NB4 (cell line): ENCODE data around the gene ESRRG.

Experiments
- DNase-seq: peaks from one replicate; pipeline ENCODE4 v3.0.0; 2010; ENCODE audit warnings: low read depth
- H3K4me3 ChIP-seq: one replicate; pipeline ENCODE4 v1.5.1; 2011; ENCODE audit warnings: mild to moderate bottlenecking, low read depth, low read length, moderate library complexity
- MYC ChIP-seq: IDR thresholded peaks from 2 replicates; pipeline ENCODE4 v1.6.1; 2011; ENCODE audit warnings: low read depth, low read length
- POLR2A ChIP-seq: IDR thresholded peaks from 2 replicates; pipeline ENCODE4 v1.6.1; 2011; ENCODE audit warnings: mild to moderate bottlenecking; ENCODE audit not compliant: insufficient read length; ENCODE audit errors: extremely low read depth
- TF ChIP-seq, protein P1 (sequence below): IDR thresholded peaks from 2 replicates; pipeline ENCODE4 v1.6.1; 2011; ENCODE audit warnings: low read depth, low read length
- TF ChIP-seq, protein P2 (sequence below): IDR thresholded peaks from one replicate; pipeline ENCODE4 v1.5.1; 2012; ENCODE audit warnings: low read depth, low read length

The ESRRG gene

GRCh38 chr1:216485042-216485441, 238.2 kb downstream of the ESRRG start:
- TF ChIP-seq, protein P1, sequence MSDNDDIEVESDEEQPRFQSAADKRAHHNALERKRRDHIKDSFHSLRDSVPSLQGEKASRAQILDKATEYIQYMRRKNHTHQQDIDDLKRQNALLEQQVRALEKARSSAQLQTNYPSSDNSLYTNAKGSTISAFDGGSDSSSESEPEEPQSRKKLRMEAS, result no peak
- DNase-seq, result no peak

DNA sequence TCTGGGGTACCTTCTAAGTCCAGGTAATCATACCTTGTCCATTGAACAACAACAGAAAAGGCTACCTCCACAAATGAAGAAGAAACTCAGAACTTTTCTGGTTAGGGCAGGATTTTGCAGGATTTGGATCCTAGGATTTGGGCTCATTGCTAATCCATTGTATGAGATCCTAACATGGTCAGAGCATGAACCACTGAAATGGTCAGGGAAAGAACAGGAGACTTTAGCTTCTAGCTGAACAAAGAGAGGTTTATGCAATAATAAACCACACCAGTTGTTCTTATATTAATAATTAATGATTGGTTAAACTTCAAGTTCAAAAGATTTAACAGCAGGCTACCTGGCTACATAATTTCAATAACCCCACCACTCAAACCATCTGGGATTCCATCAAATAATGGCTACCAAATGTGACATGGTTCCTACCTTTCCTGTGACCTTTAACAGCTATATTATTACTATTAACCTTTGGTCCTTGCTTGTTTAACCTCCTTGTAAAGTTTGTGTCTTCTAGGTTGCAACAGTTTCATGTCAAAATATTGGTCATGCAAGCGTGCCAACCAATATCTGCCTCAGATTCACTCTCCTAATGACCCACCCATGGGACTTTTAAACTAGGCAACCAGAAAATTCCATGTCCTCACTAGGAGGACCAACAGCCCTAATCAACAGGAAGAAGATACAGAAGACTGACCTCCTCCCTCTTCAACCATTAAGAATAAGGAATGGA, 239.4 kb downstream of the ESRRG start:
- H3K4me3 ChIP-seq, result no peak overlapping the region
- TF ChIP-seq, protein P2, sequence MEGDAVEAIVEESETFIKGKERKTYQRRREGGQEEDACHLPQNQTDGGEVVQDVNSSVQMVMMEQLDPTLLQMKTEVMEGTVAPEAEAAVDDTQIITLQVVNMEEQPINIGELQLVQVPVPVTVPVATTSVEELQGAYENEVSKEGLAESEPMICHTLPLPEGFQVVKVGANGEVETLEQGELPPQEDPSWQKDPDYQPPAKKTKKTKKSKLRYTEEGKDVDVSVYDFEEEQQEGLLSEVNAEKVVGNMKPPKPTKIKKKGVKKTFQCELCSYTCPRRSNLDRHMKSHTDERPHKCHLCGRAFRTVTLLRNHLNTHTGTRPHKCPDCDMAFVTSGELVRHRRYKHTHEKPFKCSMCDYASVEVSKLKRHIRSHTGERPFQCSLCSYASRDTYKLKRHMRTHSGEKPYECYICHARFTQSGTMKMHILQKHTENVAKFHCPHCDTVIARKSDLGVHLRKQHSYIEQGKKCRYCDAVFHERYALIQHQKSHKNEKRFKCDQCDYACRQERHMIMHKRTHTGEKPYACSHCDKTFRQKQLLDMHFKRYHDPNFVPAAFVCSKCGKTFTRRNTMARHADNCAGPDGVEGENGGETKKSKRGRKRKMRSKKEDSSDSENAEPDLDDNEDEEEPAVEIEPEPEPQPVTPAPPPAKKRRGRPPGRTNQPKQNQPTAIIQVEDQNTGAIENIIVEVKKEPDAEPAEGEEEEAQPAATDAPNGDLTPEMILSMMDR, result no peak
- no peak for TF ChIP-seq POLR2A
- no peak for TF ChIP-seq MYC
- TF ChIP-seq, protein P1, result no peak
- DNase-seq, result no peak

More at GRCh38 chr1:216485042-216485441, 238.2 kb downstream of the ESRRG start:
- H3K4me3 ChIP-seq, result no peak overlapping the region

GRCh38 chr1:216482620-216483019, 240.6 kb downstream of the ESRRG start:
- no peak overlapping the region for H3K4me3 ChIP-seq
- TF ChIP-seq MYC (no peak), POLR2A (no peak)
- TF ChIP-seq, protein P1, result no peak
- TF ChIP-seq, protein P2, result no peak

DNA sequence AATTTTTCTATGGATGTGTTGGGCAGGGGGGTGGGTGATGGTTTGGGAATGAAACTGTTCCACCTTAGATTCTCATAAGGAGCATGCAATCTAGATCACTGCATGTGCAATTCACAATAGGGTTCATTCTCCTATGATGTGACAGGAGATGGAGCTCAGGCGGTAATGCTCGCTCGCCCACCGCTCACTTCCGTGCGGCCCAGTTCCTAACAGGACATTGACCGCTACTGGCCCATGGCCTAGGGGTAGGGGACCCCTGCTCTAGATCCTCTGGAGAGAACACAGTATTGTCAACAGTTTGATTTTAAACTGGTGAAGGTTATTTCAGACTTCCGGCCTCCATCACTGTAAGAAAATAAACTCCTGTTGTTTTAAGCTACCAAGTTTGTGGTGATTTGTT, 245.0 kb downstream of the ESRRG start:
- H3K4me3 ChIP-seq, result no peak overlapping the region
- no peak for DNase-seq
- TF ChIP-seq MYC (no peak), POLR2A (no peak)
- TF ChIP-seq, protein P2, result no peak
- TF ChIP-seq, protein P1, result no peak

More at GRCh38 chr1:216482620-216483019, 240.6 kb downstream of the ESRRG start:
- DNase-seq, result no peak

DNA sequence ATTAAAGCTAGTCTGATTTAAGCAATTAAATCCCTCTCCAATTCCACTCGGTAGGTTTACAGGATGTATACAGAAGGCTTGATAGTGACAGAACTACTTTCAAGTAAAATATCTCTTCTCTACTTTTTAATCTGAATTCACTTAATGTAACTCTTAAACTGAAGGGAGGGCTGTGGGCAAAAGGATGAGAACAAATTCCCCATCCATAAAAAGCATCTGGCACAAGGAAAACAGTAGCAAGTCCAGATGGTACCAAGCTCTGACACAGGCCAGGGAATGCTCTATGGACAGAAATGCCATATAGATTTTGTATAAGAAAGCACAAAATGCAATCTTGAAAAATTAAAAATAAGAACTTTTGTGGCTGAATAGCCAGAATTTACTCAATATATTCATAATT, 246.9 kb downstream of the ESRRG start:
- H3K4me3 ChIP-seq, result no peak overlapping the region
- DNase-seq, result no peak
- TF ChIP-seq MYC, result no peak
- TF ChIP-seq, protein P1, result no peak
- no peak for TF ChIP-seq POLR2A
- TF ChIP-seq, protein P2, result no peak

GRCh38 chr1:216475659-216476276, 247.5 kb downstream of the ESRRG start:
- H3K4me3 ChIP-seq, result no peak overlapping the region
- DNase-seq, result no peak
- TF ChIP-seq POLR2A (no peak), MYC (no peak)
- TF ChIP-seq, protein P1, result no peak
- TF ChIP-seq, protein P2, result no peak
